GM20000 (cell line): ENCODE data around the gene TRIM2.

Source experiments
- DNase-seq: peaks from one replicate; pipeline ENCODE4 v3.0.0; 2012; ENCODE audit warnings: low spot score
- CTCF ChIP-seq: IDR thresholded peaks from 2 replicates; pipeline ENCODE4 v1.5.1; 2012; ENCODE audit warnings: mild to moderate bottlenecking, control low read depth; ENCODE audit errors: extremely low read depth, missing control alignments

The TRIM2 gene

GRCh38 chr4:153364061-153364460 is 159.8 kb downstream of the TRIM2 start:
- TF ChIP-seq CTCF, result no peak
- DNase-seq, result no peak

- TF ChIP-seq CTCF, result no peak
- no peak for DNase-seq
Measured at GRCh38 chr4:153365003-153365402, 160.8 kb downstream of the TRIM2 start.

- no peak for TF ChIP-seq CTCF
- no peak for DNase-seq
Measured at GRCh38 chr4:153366486-153366885, 162.2 kb downstream of the TRIM2 start.

DNA sequence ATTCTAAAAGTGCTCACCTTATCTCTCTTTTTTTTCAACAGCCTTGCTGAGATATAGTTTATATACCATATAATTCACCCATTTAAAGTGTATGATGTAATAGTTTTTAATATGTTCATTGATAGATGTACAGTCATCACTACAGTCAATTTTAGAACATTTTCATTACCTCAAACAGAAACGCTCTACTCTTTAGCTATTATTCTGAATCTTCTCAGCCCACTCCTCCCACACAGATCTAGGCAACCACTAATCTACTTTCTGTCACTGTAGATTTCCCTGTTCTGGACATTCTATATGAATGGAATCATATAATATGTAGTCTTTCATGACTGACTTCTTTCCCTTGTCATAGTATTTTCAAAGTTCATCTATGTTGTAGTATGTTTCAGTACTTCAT is 162.8 kb downstream of the TRIM2 start:
- DNase-seq, result no peak
- no peak for TF ChIP-seq CTCF

DNA sequence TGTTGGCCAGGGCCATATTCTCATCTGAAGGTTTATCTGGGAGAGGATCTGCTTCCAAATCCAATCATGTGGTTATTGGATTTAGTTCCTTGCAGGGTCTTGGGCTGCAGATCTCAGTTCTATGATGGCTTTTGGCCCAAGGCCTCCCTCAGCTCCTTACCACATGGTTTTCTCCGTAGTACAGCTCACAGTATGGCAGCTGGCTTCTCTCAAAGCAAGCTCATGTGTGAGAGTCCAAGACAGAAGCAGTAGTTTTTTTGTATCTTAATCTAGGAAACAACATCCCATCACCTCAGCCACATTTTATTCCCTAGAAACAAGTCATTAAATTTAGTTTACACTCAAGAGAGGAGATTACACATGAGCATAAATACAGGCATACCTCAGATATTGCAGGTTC is 164.8 kb downstream of the TRIM2 start:
- DNase-seq, result no peak
- no peak for TF ChIP-seq CTCF

- TF ChIP-seq CTCF, result no peak
- DNase-seq, result no peak
Measured at GRCh38 chr4:153371701-153372234, 167.5 kb downstream of the TRIM2 start.

GRCh38 chr4:153372967-153373562 is 168.8 kb downstream of the TRIM2 start:
- DNase-seq, result no peak
- TF ChIP-seq CTCF, result no peak
